SKM-1 treated with dmso at 0.1 percent for 144 hours (cell line): ENCODE results near the gene PAK4.
"Not testable (repeated sequence)": the region's sequence is repeated elsewhere in the genome, so short reads cannot be mapped to it uniquely, and the experiment has no call there.

Source experiments
- DNase-seq: peaks from one replicate; lab custom pipeline; 2025; ENCODE audit not compliant: unreplicated experiment; lab: John Stamatoyannopoulos, UW

The PAK4 gene

DNA sequence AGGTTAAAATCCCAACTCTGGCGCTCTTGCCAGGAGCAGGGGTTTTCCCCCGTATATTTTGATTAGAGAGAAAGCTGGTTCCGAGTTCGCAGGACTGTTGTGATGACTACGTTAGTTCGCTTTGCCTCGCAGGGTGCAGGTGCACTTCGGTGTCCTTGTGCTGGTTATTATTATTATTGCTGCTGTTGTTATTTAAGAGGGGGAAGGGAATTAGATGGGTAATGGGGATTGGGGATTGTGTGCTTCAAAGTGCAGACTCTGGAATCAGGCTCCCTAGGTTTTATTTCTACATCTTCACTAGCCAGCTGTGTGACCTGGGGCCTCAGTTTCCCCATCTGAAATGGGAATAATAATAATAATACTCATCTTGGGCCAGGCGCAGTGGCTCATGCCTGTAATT is 26.2 kb upstream of the PAK4 start:
- no peak for DNase-seq

DNA sequence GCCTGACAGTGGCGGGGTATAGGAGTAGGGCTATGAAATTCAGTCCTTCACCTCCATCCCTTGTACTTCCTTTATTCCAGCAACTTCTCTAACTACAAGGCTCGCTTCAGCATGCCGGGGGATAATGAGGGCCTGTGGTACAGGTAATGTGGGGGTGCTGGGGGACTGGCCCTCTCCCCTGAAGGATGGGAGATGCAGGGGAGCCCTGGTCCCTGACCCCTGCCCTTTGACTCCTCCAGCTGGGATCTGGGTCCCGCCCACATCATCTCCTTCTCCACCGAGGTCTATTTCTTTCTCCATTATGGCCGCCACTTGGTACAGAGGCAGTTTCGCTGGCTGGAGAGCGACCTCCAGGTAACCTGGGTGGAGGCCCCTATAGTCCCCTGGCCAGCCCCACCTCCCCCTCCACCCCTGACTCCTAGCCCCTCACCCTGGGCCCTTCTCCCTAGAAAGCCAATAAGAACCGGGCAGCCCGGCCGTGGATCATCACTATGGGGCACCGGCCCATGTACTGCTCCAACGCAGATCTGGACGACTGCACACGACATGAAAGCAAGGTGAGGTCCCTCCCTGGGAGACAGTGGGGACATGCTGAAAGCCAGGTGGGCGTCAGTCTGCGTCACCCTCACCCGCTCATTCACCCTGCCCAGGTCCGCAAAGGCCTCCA is 25.0 kb upstream of the PAK4 start:
- DNase-seq, result no peak

DNA sequence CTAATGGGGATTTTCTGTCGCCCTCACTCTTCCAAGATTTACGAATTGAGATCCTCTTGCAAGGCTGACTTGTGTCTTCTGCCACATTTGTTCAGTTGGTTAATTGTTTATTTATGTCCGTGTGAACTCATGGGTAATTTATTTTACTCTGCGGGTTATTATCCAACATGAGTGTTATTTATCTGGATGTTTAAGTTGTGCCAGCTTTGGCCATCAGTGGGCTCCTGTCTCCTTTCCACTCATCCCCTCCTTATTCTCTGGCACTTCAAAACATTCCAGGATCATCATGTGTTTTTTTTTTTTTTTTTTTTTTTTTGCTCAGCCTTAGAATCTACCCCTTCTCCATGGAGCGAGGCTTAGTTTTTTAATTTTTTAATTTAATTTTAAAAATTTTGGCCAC is 22.4 kb upstream of the PAK4 start:
- DNase-seq, result no peak

DNA sequence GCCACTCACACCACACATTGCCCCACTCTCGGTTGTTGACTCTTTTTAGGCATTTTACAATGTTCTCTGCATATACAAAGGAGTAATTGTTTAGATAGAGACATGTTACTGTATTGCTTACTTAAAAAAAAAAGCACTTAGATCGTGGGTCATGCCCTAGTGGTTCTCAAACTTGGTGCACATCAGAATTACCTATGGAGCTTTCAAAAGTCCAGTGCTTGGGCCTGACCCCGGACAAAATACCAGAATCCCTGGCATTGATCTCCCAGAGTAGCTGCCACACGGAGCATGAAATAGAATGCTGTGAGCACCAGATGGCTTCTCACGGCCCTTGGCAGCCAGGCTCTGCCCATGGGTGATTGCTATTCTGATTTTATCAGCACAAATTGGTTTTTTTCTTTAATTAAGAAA is 21.4 kb upstream of the PAK4 start:
- DNase-seq, result no peak

DNA sequence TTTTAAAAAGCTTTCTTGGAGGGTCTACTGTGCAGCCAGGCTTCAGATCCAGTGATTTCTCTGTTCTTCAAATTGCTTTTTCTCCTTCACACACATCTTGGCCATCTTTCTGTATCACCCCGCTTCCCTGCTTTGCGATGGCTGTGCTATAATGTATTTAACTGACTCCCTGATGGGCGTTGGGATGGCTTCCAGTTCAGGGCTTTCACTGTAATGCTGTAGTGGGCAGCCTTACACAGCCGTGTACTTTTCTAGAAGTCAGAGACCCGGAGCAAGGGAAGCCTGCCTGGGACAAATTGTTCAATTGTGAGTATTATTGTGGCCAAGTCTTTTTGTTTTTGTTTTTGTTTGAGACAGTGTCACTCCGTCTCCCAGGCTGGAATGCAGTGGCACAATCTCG is 19.4 kb upstream of the PAK4 start:
- DNase-seq, result no peak

GRCh38 chr19:39109641-39110040 is 15.9 kb upstream of the PAK4 start:
- no peak for DNase-seq

DNA sequence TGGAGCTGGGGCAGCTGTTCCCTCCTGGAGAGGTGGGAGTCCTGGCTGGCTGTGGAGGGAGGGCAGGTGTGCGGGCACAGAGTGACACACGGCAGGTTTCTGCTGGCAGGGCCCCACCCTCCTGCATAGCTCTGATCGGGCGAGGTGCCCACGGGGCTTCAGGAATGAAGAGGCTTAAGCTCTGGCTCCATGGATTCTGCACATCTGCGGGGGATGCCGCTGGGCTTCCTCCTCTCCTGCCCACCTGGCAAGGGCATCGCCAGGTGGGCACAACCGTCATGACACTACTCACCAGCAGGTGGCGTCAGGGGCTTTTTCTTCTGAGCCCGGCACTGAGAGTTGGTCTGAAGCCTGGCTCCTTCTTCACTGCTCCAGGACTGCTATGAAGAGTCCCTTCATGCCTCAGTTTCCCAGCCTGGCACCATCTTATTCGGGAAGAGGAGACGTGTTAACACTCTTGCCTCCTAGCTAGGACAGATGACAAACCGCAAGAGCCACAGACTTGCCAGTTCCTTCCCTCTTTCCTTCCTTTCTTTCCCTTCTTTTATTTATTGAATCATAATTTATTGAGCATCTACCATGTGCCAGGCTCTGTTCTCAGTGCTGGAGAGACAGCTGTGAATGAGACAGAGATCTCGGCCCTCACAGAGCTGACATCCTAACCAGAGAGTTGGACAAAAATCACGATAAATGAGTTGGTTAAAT is 15.2 kb upstream of the PAK4 start:
- DNase-seq, result peak; percentile 46

GRCh38 chr19:39111593-39112199 is 13.9 kb upstream of the PAK4 start:
- DNase-seq, result no peak

- no peak for DNase-seq
Measured at GRCh38 chr19:39112338-39112890, 13.2 kb upstream of the PAK4 start.

- DNase-seq, result no peak
Measured at GRCh38 chr19:39113199-39113598, 12.4 kb upstream of the PAK4 start.

DNA sequence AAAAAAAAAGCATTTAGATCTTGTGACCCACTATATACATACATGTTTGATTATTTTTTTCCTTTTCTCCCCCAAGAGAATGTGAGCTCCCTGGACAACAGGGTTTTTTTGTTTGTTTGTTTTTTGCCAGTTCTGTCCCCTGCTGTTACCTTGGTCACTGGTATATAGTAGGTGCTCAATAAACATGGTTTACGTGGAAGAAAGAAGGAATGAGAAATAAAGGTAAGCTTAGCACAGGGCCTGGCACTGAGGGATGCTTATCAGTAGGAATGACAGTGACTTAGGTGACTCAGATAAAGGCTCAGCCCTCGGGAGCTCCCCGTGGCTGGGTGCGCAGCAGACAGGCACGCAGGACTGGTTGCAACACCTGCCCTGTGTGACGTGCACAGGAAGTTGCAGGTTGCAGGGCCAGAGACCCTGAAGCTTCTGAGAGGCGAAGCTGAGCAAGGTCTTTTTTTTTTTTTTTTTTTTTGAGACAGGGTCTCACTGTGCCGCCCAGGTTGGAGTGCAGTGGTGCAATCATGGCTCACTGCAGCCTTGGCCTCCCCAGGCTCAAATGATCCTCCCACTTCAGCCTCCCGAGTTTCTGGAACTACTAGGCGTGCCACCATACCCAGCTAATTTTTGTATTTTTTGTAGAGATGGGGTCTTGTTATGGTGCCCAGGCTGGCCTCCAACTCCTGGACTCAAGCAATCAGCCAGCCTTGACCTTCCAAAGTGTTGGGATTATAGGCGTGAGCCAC is 10.3 kb upstream of the PAK4 start:
- no peak for DNase-seq

- DNase-seq, result not testable (repeated sequence)
Measured at GRCh38 chr19:39117023-39117422, 8.6 kb upstream of the PAK4 start.

DNA sequence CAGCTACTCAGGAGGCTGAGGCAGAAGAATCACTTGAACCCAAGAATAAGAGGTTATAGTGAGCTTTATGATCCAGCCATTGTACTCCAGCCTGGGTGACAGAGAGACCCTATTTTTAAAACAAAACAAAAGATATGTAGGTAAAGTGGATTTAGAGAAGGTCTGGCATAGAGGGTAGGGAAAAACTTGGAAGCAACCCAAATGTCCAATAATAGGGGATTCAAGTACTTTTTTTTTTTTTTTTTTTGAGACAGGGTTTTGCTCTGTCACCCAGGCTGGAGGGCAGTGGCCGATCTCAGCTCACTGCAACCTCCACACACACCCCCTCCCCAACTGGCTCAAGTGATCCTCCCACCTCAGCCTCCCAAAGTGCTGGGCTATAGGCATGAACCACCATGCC is 5.8 kb upstream of the PAK4 start:
- DNase-seq, result no peak

DNA sequence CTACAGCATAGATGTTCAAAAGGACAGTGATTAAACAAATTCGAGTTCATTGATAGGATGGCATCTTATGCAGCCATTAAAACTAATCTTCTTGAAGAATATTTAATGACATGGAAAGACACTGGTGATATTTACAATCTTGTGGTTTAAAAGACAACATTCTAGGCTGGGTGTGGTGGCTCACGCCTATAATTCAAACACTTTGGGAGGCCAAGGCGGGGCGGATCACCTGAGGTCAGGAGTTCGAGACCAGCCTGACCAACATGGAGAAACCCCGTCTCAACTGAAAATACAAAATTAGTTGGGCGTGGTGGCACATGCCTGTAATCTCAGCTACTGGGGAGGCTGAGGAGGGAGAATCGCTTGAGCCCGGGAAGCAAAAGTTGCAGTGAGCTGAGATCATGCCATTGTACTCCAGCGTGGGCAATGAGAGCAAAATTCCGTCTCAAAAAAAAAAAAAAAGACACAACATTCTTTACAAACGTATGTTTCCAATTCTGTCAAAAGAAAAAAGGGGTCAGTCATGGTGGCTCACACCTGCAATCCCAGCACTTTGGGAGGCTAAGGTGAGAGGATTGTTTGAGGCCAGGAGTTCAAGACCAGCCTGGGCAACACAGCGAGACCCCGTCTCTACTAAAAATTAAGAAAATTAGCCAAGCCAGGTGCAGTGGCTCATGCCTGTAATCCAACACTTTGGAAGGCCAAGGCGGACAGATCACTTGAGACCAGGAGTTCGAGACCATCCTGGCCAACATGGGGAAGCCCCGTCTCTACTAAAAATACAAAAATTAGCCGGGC is 2.5 kb upstream of the PAK4 start:
- no peak for DNase-seq

DNA sequence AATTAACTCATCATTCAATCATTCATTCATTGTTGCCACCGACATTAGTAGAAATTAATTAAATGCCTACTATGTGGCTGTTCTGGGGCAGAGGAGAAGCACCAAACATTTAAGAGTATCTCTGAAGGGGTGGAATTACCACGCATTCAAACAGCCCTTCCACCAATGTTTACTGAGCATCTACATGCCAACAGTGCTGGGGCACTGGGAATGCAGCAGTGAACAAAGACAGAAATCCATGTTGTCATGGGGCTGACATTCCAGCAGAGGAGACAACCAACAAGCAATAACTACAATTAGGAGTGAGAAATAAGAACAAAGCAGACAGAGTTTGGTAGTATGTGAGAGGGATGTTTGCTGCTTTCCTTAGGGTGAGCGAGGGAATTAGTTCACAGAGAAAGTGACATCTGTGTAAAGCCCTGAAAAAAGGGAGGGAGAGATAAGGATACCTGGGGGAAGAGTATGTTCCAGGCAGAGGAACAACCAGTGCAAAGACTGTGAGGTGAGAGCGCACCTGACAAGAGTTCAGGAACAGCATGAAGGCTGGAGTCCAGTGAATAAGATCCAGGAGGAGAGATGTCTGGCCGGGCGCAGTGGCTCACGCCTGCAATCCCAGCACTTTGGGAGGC is 1.3 kb upstream of the PAK4 start:
- DNase-seq, result no peak

DNA sequence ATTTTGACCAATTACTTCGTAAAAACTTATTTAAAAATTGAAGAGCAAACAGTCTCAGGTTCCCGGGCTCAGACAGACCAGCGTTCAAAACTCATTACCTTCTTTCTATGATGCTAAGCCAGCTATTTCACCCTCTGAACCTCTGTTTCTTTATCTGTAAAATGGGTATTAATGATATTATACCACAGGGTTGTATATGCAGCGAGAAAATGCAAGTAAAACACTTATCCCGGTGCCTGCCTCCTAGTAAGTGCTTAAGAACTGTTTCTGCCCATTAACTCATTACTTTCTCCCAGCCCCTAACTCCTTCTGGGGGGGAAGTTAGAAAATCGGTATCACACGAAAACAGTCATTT is 410 bp upstream of the PAK4 start:
- DNase-seq, result no peak

GRCh38 chr19:39126312-39127187 is 964 bp downstream of the PAK4 start:
- DNase-seq, result no peak

GRCh38 chr19:39127812-39128515 is 2.4 kb downstream of the PAK4 start:
- DNase-seq, result no peak
